ENCODE measurements around the gene CTDSPL.
"Not testable (repeated sequence)": the region's sequence is repeated elsewhere in the genome, so short reads cannot be mapped to it uniquely, and the experiment has no call there.

CTDSPL gene

GRCh38 chr3:37968813-37969595 is 107.3 kb downstream of the CTDSPL start:
- DNase-seq (ENCODE audit: low spot score) = no peak

- no peak for DNase-seq (ENCODE audit: low spot score)
Measured at GRCh38 chr3:37969596-37970100, 108.0 kb downstream of the CTDSPL start.

DNA sequence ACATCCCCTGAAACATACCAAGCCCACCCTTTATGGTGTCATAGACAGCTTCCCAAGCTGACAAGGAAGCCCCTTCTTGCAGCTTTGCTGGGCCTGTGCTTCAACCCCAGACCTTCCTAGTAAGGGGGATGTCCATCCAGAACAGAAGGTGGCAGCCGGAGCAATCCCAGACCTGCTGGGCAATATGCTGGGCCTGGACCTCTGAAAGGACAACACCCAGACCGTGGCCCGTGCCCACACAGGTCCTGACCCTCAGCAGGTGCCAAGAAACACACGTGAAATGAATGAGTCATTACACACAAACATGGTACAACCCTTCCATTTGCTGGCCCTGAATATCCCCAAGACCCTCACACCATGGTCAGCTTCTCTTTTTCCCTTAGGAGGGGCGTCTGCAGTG is 109.1 kb downstream of the CTDSPL start:
- DNase-seq (ENCODE audit: low spot score) = no peak

- no peak for DNase-seq (ENCODE audit: low spot score)
Measured at GRCh38 chr3:37971467-37971866, 109.8 kb downstream of the CTDSPL start.

DNA sequence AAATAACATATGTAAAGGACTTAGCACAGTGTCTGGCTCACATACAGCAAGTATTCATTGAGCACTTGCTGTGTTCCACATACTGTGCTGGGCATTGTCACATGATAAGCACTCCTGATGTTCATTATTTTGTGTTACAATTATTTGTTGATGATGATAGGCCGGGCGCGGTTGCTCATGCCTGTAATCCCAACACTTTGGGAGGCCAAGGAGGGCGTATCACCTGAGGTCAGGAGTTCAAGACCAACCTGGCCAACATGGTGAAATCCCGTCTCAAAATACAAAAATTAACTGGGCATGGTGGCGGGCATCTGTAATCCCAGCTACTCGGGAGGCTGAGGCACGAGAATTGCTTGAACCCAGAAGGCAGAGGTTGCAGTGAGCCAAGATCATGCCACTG is 110.4 kb downstream of the CTDSPL start:
- not testable (repeated sequence) for DNase-seq (ENCODE audit: low spot score)

GRCh38 chr3:37973246-37974054 is 111.8 kb downstream of the CTDSPL start:
- no peak for DNase-seq (ENCODE audit: low spot score)

DNA sequence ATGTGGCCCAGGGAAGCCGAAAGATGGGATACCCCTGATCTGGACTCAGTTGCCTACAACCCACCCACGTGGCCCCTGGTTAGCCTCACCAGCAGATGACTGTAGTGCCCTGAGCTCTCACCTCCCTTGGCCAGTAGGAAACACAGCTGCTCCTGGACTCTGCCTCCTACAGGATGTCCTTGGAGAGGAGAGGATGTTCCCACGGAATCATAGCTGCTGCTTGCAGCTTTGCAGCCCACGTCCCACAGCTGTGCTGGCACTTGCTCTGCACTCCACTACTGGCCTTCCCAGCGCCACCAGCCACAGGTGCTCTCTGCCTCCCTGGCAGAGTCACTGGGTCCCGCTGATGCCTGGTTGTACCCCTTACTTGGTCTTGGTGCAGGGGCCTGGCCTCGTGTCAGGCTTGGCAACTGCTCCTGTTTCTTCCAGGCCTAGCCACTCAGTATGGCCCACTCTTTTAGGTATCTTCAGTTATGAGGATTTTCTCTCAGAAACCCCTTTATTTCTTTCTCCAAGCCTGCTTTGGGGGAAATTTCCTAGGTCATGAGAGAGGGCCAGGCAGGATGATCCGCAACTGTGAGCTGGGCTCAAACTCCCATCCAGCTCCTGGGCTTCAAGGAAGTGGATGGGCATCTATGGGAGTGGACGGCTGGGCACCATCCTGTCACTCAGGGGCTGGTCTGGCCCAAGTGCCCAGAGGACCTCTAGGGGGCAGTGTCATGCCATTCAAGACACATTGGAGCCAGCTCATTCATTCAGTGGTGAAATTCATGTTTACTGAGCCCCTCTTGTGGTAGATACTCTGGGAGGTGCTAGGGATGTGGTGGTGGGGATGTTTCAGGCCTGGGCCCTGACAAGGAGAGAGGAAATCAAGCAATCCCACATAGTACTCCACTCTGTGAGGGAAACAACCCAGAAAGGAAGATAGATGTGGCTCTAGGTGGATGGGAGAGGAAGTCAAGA is 112.7 kb downstream of the CTDSPL start:
- DNase-seq (ENCODE audit: low spot score) = peak; percentile 45

GRCh38 chr3:37979541-37980461 is 118.1 kb downstream of the CTDSPL start:
- DNase-seq (ENCODE audit: low spot score) = no peak

GRCh38 chr3:37980462-37981347 is 119.0 kb downstream of the CTDSPL start:
- DNase-seq (ENCODE audit: low spot score) = no peak

DNA sequence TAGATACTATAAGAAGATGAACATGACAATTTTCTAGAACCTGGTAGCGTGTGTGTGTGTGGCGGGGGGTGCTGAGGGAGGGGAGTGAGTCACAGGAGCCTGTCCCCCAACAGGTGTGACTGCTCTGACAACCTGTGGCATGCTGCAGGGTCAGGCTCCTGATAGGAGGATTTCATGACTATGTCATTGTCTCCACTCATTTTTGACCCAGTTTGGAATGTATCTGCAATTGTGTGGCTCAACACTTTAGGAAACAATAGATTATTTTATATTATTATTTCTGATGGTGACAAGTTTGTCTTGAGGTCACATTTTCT is 119.6 kb downstream of the CTDSPL start:
- DNase-seq (ENCODE audit: low spot score) = no peak

GRCh38 chr3:37982331-37982730 is 120.7 kb downstream of the CTDSPL start:
- DNase-seq (ENCODE audit: low spot score) = no peak

GRCh38 chr3:37984051-37984450 is 122.4 kb downstream of the CTDSPL start:
- DNase-seq (ENCODE audit: low spot score) = no peak

- DNase-seq (ENCODE audit: low spot score) = no peak
Measured at GRCh38 chr3:37984596-37984995, 122.9 kb downstream of the CTDSPL start.

- no peak for DNase-seq (ENCODE audit: low spot score)
Measured at GRCh38 chr3:37985637-37986320, 124.1 kb downstream of the CTDSPL start.

DNA sequence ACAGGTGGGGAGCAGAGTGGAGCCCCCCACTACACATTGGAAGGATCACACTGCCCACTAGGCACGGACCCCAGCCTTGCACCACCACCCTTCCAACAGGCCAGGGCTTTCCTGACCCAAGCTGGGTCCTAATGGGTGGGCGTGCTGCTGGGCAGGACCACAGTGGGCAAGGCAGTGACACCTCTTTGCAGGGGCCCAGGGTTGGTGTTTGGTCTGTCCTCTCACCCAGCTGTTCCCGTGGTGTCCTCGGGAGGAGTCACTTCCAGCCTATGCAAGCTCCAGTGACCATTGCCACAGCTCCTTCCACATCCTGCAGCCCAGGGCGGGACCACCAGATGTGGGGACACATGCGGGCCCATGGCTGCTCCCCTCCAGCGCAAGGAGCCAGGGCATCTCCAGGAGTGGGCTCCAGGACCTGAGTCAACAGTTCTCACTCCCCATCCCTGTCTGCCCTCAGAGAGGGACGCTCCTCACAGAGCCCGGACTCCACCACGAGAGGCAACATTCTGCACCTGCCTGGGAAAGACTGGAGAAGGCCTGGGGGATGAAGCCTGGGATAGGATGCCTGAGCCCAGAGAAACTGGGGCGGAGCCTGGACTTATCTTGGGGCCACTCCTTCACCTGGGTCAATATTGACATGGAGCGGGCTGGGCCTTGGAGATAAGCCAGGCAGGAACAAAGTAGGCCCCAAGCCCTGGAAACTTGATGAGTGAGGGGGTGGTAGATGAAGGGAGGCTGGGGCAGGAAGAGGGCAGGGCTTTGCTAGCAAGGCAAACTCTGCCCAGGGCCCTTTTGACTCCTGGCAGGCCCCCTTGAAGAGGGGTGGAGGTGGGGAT is 125.0 kb downstream of the CTDSPL start:
- peak; percentile 69 for DNase-seq (ENCODE audit: low spot score)

DNA sequence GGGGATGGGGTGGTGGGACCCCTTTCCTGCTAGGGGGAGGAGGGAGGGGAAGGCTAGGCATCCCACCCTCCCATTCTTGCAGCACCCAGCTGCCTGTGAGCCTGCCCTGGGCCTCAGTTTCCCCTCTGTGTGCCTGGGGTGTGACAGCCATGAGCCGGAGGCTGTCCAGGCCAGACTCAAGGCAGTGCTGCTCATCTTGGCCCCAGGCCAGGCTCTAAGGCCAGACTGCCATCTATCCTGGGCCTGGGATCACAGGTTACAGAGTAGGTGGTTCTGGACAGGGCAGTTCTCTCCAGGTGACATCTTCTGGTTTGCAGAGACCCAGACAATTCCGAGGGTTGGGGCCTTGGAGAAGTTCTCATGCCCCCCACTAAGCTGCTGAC is 125.6 kb downstream of the CTDSPL start:
- DNase-seq (ENCODE audit: low spot score) = no peak

DNA sequence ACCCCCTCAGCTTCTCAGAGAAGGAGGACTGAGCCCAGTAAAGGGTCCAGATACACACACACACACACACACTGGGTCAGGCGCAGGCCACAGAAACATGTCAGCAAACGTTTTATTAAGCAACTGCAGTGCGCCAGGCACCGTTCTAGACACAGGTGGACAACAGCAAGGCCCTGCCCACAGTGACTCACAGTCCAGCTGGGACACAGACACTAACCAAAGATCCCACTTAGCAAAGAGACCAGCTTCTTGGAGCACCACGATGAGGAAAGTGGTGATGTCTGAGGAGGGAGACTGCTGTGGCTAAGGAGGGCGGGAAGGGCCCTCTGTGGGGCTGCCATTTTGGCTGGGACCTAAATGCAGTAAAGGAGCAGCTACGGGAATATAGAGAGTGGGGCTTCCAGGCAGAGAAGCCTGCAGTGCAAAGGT is 126.1 kb downstream of the CTDSPL start:
- no peak for DNase-seq (ENCODE audit: low spot score)

DNA sequence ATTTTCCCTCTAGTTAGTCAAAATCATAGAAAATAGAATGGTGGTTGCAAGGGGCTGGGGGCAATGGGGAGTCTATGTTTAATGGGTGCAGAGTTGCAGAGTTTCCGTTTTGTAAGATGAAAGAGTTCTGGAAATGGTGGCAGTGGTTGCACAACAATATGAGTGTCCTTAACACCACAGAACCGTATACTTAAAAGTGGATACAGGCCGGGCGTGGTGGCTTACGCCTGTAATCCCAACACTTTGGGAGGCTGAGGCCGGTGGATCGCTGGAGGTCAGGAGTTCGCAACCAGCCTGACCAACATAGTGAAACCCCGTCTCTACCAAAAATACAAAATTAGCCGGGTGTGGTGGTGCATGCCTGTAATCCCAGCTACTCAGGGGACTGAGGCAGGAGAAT is 126.7 kb downstream of the CTDSPL start:
- not testable (repeated sequence) for DNase-seq (ENCODE audit: low spot score)
